ENCODE measurements around the gene BICRAL. TPM values are rescaled to one million over a fixed set of nuclear protein-coding genes. Genes with fewer than 3 reads are reported as not detected.

Gene BICRAL
- total and polyA plus RNA-seq, 2 donors = 6.4 to 6.7 TPM

DNA sequence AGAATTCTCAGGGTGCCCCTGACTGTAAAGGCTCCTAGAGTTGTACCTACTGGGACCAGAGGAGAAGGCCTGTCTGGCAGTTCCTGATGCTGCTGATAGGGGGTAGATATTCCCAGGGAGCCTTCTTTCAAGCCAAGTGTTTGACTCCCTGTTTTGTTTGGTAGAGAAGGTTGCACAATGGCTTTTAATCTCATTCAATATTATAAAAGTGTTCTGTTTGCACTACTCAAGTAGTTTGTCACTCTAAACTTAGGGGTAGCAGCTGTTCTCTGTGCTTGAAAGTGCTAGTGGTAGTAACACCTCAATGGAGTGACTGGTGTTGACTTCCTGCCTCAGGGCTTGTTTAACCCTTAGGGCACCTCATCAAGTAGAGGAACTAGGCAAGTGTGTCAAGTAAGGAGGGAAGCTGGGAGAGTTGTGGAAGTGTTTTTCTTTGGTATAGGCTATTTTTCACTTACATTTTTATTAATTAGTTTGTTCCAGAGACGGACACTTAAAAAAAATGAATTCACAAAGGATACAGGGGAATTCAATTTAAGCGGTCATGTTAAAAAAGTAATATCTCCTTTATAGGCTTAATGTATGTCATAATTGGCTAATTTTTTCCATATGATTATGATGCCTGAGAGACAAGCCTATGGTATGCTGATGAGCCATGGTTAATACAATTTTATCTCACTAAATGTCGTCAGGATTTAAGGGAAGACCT lies 38.1 kb downstream of the BICRAL start:
- WGBS = 100% methylated on average over 3 of the region's 3 CpGs
- no peak overlapping the region for H3K4me3 ChIP-seq (ENCODE audit: low read length in 2 of 2)
- H3K36me3 ChIP-seq (ENCODE audit: control insufficient read depth in 2 of 2, insufficient read depth in 2 of 2, low read length in 1 of 2) = peaks cover 16 to 25% of the 10 kb centered on the region in 2 donors
- H3K27ac ChIP-seq (ENCODE audit: low read depth in 1 of 2, low read length in 1 of 2) = peak overlapping the region; percentile 69 to 73
- DNase-seq (ENCODE audit: low read depth in 6 of 9, low spot score in 9 of 9) = peak; percentile 10 to 71 (median 31)
- no peaks in the 10 kb centered on the region for H3K9me3 ChIP-seq (ENCODE audit: control insufficient read depth in 2 of 2, insufficient read depth in 1 of 2, low read length in 1 of 2)
- peaks cover 4 to 8% of the 10 kb centered on the region in 2 donors for H3K4me1 ChIP-seq (ENCODE audit: control insufficient read depth in 2 of 2, insufficient read depth in 2 of 2, low read length in 2 of 2)
- H3K27me3 ChIP-seq (ENCODE audit: control insufficient read depth in 2 of 2, insufficient read depth in 1 of 2, low read length in 1 of 2) = no peaks in the 10 kb centered on the region

DNA sequence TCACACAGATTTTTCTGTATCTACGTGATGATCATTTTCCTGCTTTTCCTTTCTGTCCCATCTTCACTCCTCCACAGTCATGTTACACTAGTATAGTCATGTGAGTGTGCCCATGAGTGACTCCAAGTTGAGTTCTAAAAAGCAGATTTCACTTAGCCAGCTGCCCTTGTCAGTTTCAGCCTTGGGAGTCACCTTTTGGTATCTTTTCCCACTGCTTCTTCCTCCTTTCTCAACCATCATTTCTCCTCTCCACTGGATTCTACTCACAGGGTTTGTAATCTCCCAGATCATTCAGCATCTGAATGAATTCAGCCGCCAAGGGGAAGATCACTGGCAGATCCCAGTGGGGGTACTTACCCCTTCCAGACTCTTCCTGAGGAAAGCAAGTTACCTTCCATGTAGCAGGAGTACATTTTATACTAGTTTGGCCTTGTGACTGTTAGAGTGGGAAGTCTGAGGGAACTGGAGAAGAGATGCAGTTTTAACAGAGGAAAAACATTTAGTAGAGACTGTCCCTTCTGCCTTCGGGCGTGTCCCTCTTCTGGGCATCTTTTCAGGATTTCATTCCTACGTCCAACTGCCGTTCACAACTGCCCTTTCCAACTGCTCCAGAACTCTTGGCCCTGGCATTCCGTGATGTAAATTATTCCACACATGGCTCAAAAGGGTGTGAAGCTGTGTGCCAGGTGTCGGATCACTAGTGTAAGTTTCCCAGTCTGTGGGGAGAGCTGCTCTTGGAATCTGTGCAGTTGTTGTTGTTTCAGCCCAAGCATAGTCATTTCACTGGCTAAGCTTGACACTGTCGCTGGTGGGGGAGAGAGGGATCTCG lies 38.9 kb downstream of the BICRAL start:
- H3K27me3 ChIP-seq (ENCODE audit: control insufficient read depth in 2 of 2, insufficient read depth in 1 of 2, low read length in 1 of 2) = no peaks in the 10 kb centered on the region
- no peak overlapping the region for H3K27ac ChIP-seq (ENCODE audit: low read depth in 1 of 2, low read length in 1 of 2)
- no peaks in the 10 kb centered on the region for H3K9me3 ChIP-seq (ENCODE audit: control insufficient read depth in 2 of 2, insufficient read depth in 1 of 2, low read length in 1 of 2)
- peaks cover 4 to 8% of the 10 kb centered on the region in 2 donors for H3K4me1 ChIP-seq (ENCODE audit: control insufficient read depth in 2 of 2, insufficient read depth in 2 of 2, low read length in 2 of 2)
- peaks cover 16 to 25% of the 10 kb centered on the region in 2 donors for H3K36me3 ChIP-seq (ENCODE audit: control insufficient read depth in 2 of 2, insufficient read depth in 2 of 2, low read length in 1 of 2)
- no peak for DNase-seq (ENCODE audit: low read depth in 6 of 9, low spot score in 9 of 9)
- H3K4me3 ChIP-seq (ENCODE audit: low read length in 2 of 2) = no peak overlapping the region
- 96% methylated on average over 10 of the region's 10 CpGs for WGBS

DNA sequence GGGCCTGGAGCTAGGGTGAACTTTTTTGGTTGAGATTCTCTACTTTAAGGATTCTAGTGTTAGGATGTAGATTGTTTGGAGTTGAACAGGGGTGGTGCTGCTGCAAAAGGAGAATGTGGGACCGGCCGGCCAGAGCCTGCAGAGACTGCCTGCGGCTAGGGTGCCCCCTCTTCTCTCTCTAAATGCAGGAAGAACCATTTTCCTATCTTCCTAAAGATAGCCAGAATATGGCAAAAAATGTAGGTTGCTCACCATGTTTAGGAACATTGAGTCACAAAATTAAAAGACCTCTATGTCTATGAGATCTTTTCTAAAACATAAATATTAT lies 39.5 kb downstream of the BICRAL start:
- Histone ChIP-seq H3K27ac (ENCODE audit: low read depth in 1 of 2, low read length in 1 of 2) (no peak overlapping the region), H3K36me3 (ENCODE audit: control insufficient read depth in 2 of 2, insufficient read depth in 2 of 2, low read length in 1 of 2) (peaks cover 17 to 25% of the 10 kb centered on the region in 2 donors), H3K27me3 (ENCODE audit: control insufficient read depth in 2 of 2, insufficient read depth in 1 of 2, low read length in 1 of 2) (no peaks in the 10 kb centered on the region), H3K4me3 (ENCODE audit: low read length in 2 of 2) (no peak overlapping the region), H3K4me1 (ENCODE audit: control insufficient read depth in 2 of 2, insufficient read depth in 2 of 2, low read length in 2 of 2) (peaks cover 4 to 8% of the 10 kb centered on the region in 2 donors), H3K9me3 (ENCODE audit: control insufficient read depth in 2 of 2, insufficient read depth in 1 of 2, low read length in 1 of 2) (no peaks in the 10 kb centered on the region)
- DNase-seq (ENCODE audit: low read depth in 6 of 9, low spot score in 9 of 9) = no peak
- 96% methylated on average over 3 of the region's 3 CpGs for WGBS

DNA sequence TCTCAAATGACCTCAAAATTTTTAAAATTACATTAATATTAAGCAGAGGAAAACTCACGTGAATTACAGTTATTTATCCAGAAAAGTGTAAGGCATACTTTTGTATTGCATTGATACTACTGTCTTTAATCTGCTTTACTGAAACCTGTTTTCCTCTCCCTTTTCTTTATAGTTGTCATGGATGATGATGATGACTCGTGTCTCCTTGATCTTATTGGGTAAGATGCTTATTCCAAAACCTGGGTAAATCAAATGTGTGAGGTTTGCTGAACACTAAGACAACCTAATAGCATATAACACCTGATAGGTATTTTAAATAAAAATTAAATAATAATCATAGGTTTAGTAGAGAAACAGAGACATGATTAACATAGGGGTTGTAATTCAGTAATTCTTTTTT lies 40.0 kb downstream of the BICRAL start:
- H3K27me3 ChIP-seq (ENCODE audit: control insufficient read depth in 2 of 2, insufficient read depth in 1 of 2, low read length in 1 of 2) = no peaks in the 10 kb centered on the region
- DNase-seq (ENCODE audit: low read depth in 6 of 9, low spot score in 9 of 9) = no peak
- H3K4me3 ChIP-seq (ENCODE audit: low read length in 2 of 2) = no peak overlapping the region
- WGBS = 96% methylated on average over 2 of the region's 2 CpGs
- H3K9me3 ChIP-seq (ENCODE audit: control insufficient read depth in 2 of 2, insufficient read depth in 1 of 2, low read length in 1 of 2) = no peaks in the 10 kb centered on the region
- no peak overlapping the region for H3K27ac ChIP-seq (ENCODE audit: low read depth in 1 of 2, low read length in 1 of 2)
- H3K36me3 ChIP-seq (ENCODE audit: control insufficient read depth in 2 of 2, insufficient read depth in 2 of 2, low read length in 1 of 2) = peaks cover 20 to 26% of the 10 kb centered on the region in 2 donors
- peaks cover 4 to 8% of the 10 kb centered on the region in 2 donors for H3K4me1 ChIP-seq (ENCODE audit: control insufficient read depth in 2 of 2, insufficient read depth in 2 of 2, low read length in 2 of 2)

DNA sequence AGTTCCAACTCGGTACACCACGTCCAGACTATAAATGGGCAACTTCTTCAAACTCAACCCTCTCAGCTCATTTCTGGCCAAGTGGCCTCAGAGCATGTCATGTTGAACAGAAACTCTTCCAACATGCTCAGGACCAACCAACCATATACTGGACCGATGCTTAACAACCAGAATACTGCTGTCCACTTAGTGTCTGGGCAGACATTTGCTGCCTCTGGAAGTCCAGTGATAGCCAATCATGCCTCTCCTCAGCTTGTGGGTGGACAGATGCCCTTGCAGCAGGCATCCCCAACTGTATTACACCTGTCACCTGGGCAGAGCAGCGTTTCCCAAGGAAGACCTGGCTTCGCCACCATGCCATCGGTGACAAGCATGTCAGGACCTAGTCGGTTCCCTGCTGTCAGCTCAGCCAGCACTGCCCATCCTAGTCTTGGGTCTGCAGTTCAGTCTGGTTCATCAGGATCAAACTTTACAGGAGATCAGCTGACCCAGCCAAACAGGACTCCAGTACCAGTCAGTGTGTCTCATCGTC lies 47.8 kb downstream of the BICRAL start:
- 99% methylated on average over 8 of the region's 8 CpGs for WGBS
- H3K27me3 ChIP-seq (ENCODE audit: control insufficient read depth in 2 of 2, insufficient read depth in 1 of 2, low read length in 1 of 2) = no peaks in the 10 kb centered on the region
- no peaks in the 10 kb centered on the region for H3K9me3 ChIP-seq (ENCODE audit: control insufficient read depth in 2 of 2, insufficient read depth in 1 of 2, low read length in 1 of 2)
- no peak for DNase-seq (ENCODE audit: low read depth in 6 of 9, low spot score in 9 of 9)
- H3K36me3 ChIP-seq (ENCODE audit: control insufficient read depth in 2 of 2, insufficient read depth in 2 of 2, low read length in 1 of 2) = peaks cover 38 to 50% of the 10 kb centered on the region in 2 donors
- no peak overlapping the region for H3K27ac ChIP-seq (ENCODE audit: low read depth in 1 of 2, low read length in 1 of 2)
- H3K4me3 ChIP-seq (ENCODE audit: low read length in 2 of 2) = no peak overlapping the region
- H3K4me1 ChIP-seq (ENCODE audit: control insufficient read depth in 2 of 2, insufficient read depth in 2 of 2, low read length in 2 of 2) = no peaks in the 10 kb centered on the region

DNA sequence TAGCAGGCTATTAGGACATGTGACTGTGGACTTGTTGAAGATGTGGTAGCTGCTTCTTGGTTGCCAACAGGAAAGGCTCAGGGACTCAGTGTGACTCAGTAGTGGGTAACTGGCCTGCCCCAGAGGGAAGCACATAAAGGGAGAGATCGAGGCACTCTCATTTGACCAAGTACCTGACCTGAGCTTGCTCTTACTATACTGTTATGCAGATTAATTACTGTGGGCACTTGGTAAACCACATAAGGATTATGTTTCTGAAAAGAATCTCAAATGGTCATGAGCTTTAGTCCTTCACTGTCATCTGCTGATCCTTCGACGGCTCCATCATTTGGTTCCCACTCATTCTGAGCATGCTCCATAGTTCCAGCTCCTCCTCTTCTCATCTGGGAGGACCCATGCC lies 49.4 kb downstream of the BICRAL start:
- Histone ChIP-seq H3K4me1 (ENCODE audit: control insufficient read depth in 2 of 2, insufficient read depth in 2 of 2, low read length in 2 of 2) (no peaks in the 10 kb centered on the region), H3K27me3 (ENCODE audit: control insufficient read depth in 2 of 2, insufficient read depth in 1 of 2, low read length in 1 of 2) (no peaks in the 10 kb centered on the region), H3K36me3 (ENCODE audit: control insufficient read depth in 2 of 2, insufficient read depth in 2 of 2, low read length in 1 of 2) (peaks cover 41 to 53% of the 10 kb centered on the region in 2 donors), H3K27ac (ENCODE audit: low read depth in 1 of 2, low read length in 1 of 2) (no peak overlapping the region), H3K4me3 (ENCODE audit: low read length in 2 of 2) (no peak overlapping the region), H3K9me3 (ENCODE audit: control insufficient read depth in 2 of 2, insufficient read depth in 1 of 2, low read length in 1 of 2) (no peaks in the 10 kb centered on the region)
- 99% methylated on average over 3 of the region's 3 CpGs for WGBS
- no peak for DNase-seq (ENCODE audit: low read depth in 6 of 9, low spot score in 9 of 9)

DNA sequence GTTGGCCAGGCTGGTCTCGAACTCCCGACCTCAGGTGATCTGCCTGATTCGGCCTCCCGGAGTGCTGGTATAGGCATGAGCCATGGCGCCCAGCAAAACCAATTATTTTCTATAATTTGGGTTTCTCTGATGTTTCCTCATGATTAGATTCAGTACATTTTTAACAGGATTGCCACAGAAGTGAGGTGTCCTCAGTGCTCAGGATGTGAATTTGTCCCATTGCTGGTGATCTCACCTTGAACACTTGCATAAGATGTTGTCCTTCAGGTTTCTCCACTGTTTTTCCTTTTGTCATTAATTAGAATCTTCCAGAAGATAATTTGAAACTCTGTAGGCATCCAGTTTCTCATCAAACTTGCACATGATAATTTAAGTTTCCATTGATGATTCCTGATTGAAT lies 52.2 kb downstream of the BICRAL start:
- no peaks in the 10 kb centered on the region for H3K9me3 ChIP-seq (ENCODE audit: control insufficient read depth in 2 of 2, insufficient read depth in 1 of 2, low read length in 1 of 2)
- H3K27me3 ChIP-seq (ENCODE audit: control insufficient read depth in 2 of 2, insufficient read depth in 1 of 2, low read length in 1 of 2) = no peaks in the 10 kb centered on the region
- no peaks in the 10 kb centered on the region for H3K4me1 ChIP-seq (ENCODE audit: control insufficient read depth in 2 of 2, insufficient read depth in 2 of 2, low read length in 2 of 2)
- no peak for DNase-seq (ENCODE audit: low read depth in 6 of 9, low spot score in 9 of 9)
- H3K4me3 ChIP-seq (ENCODE audit: low read length in 2 of 2) = no peak overlapping the region
- peaks cover 32 to 40% of the 10 kb centered on the region in 2 donors for H3K36me3 ChIP-seq (ENCODE audit: control insufficient read depth in 2 of 2, insufficient read depth in 2 of 2, low read length in 1 of 2)
- no peak overlapping the region for H3K27ac ChIP-seq (ENCODE audit: low read depth in 1 of 2, low read length in 1 of 2)
- over 99% methylated on average over 5 of the region's 5 CpGs for WGBS

DNA sequence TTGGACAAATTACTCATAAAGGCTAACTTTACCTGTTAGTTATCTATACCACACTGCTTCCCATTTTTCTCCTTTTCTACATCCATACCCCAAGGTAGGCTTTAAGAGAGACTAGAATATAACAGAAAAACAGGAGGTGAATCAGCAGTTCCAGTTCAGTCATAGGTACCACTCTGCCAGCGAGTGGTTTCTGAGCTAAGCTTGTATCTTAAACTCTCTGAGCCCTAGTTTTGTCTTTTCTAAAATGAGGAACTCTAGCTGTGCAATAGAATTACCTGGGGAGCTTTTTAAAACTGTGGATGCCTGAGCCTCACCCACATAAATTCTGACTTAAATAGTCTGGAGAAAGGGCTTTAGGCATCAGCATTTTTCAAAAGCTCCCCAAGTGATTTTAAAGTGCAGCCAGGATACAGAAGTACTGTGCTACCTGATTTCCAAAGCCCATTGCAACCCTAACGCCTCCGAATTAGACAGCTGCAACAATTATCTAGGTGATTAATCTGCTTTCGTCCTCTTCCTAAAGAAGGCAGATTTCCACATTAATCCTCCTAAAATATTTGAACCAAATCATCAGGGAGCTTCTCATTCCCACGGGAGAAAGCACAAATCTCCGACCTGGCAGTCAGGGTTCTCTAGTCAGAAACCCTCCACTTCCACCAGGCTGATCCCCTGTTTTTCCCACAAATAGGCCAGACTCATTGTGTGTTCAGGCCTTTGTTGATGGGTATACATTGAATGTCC lies 60.2 kb downstream of the BICRAL start:
- no peak overlapping the region for H3K27ac ChIP-seq (ENCODE audit: low read depth in 1 of 2, low read length in 1 of 2)
- H3K4me3 ChIP-seq (ENCODE audit: low read length in 2 of 2) = no peak overlapping the region
- no peak for DNase-seq (ENCODE audit: low read depth in 6 of 9, low spot score in 9 of 9)
- WGBS = 85% methylated on average over 6 of the region's 6 CpGs
- H3K27me3 ChIP-seq (ENCODE audit: control insufficient read depth in 2 of 2, insufficient read depth in 1 of 2, low read length in 1 of 2) = no peaks in the 10 kb centered on the region
- no peaks in the 10 kb centered on the region for H3K4me1 ChIP-seq (ENCODE audit: control insufficient read depth in 2 of 2, insufficient read depth in 2 of 2, low read length in 2 of 2)
- H3K9me3 ChIP-seq (ENCODE audit: control insufficient read depth in 2 of 2, insufficient read depth in 1 of 2, low read length in 1 of 2) = no peaks in the 10 kb centered on the region
- peaks cover 9 to 12% of the 10 kb centered on the region in 2 donors for H3K36me3 ChIP-seq (ENCODE audit: control insufficient read depth in 2 of 2, insufficient read depth in 2 of 2, low read length in 1 of 2)

DNA sequence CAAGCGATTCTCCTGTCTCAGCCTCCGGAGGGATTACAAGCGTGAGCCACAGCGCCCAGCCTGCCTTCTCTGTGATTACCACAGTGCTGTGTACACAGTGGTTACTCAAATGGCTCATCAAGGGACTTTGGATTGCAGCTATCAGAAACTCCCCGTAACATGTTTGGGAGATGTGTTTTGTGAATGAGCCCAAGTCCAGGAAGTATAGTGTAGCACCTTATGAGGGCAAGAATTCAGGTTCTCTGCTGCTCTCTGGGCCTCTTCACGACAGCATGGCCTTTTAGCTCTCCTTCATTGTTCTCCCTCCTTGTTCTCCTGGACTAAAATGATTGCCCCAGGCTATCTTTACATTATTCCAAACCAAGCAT lies 63.5 kb downstream of the BICRAL start:
- DNase-seq (ENCODE audit: low read depth in 6 of 9, low spot score in 9 of 9) = no peak
- Histone ChIP-seq H3K27me3 (ENCODE audit: control insufficient read depth in 2 of 2, insufficient read depth in 1 of 2, low read length in 1 of 2) (no peaks in the 10 kb centered on the region), H3K4me1 (ENCODE audit: control insufficient read depth in 2 of 2, insufficient read depth in 2 of 2, low read length in 2 of 2) (no peaks in the 10 kb centered on the region), H3K27ac (ENCODE audit: low read depth in 1 of 2, low read length in 1 of 2) (no peak overlapping the region), H3K36me3 (ENCODE audit: control insufficient read depth in 2 of 2, insufficient read depth in 2 of 2, low read length in 1 of 2) (peaks cover 6 to 8% of the 10 kb centered on the region in 2 donors), H3K4me3 (ENCODE audit: low read length in 2 of 2) (no peak overlapping the region), H3K9me3 (ENCODE audit: control insufficient read depth in 2 of 2, insufficient read depth in 1 of 2, low read length in 1 of 2) (no peaks in the 10 kb centered on the region)
- 99% methylated on average over 6 of the region's 6 CpGs for WGBS
